ENCODE results near the gene SLC29A1.

GRCh38 chr6:44211284-44211683 is 12.1 kb upstream of the SLC29A1 start:
- no peak for TF ChIP-seq CTCF (IDR thresholded peaks at IDR 0.05)
- no peak for TF ChIP-seq POLR2AphosphoS5 (IDR thresholded peaks at IDR 0.05)
